NCI-H1417 (cell line): ENCODE measurements around the gene LSS.
A peak's percentile ranks its signal among the peaks of the same experiment; 100 is the strongest.

Source experiments
- DNase-seq, 3 experiments: peaks; one replicate each; lab custom pipeline; 2025; lab: John Stamatoyannopoulos, UW

Gene LSS

DNA sequence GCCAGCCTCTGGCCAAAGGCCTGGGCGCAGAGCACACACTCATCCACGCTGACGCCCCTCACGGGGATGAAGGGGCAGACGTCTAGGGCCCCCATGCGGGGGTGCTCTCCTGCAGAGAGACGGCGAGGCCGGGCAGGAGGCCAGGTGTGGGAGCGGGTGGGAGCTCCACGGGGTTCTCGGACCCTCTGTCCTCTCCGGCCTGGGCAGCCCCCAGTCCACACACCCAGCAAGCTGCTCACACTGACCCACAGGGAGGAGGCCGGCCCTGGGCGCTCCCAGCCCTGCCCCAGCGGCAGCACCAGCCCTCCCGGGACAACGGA, 75.7 kb downstream of the LSS start:
- no peak for DNase-seq

DNA sequence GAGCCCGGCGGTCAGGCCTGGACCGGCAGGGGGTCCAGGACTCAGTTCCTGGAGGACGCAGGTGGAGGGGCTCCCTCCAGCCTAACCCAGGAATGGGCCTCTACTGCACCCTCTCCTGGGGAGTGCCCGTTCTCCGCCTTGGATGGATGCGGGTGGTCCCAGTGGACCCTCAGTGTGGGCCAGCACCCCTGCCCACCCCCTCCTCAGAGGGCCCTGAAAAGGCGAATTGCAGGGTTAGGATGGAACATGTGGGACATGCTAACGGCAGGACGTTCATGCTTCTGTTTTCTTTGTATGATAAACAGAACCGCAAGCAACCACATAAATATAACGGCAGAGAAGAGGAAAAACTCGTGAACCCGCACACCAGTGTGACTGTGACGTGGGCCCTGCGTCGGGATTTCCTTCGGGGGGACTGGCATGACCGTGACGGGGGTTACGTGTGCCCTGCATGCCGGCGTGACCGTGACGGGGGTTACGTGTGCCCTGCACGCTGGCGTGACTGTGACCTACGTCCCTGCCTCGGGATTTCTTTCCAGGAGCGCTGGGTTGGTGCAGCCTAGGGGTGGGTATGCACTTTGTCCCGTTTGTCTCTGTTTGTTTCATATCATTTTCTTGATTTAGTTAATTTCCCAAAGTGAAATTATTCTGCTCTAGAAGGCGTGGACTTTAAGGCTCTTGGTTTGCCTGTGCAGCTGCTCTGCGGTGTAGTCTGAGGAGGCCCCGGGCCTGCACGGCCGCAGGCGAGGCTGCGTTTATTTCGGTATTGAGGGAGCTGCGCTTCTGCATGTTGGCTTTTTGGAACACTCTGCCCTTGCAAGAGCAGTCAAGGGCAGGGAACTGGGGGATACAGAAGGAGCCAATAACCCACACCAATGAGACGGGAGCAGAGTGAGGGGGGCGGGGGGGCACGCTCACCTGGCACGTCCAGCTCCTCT, 76.3 kb downstream of the LSS start:
- DNase-seq: no peak

DNA sequence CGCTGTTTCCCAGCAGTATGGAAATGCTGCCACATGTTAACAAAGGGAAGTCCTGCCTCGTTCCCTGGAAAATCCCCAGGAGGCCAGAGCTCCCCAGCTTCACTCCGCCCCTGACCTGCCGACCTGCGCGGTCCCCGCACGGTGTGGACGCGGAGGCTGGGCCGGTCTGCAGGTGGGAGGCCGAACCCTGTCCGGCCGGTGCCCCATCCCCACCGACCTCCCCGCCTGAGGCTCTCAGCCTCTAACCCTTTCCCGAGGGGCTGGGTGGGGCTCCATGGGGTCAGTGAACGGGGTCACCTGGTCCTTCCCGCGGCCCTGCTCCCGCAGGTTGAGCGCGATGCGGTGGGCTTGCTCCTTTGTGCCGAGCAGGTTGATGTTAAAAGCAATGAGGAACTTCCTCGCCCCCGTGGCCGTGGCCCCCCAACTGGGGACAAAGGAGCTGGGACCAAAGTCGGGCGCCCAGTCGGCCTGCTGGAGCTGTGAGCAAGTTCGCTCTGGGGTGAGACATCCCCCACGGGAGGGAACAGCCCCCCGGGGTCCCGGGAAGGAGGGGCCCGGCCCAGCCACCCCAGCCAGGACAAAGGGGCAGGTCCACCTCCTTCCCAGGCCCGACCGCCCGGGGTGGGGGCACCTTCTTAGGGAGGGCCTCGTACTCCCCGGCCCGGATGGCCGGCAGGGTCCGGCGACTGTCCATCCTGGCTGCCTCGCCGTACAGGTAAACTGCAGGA, 77.1 kb downstream of the LSS start:
- no peak for DNase-seq

GRCh38 chr21:46150491-46151121, 78.0 kb downstream of the LSS start:
- no peak for DNase-seq

GRCh38 chr21:46150073-46150472, 78.5 kb downstream of the LSS start:
- no peak for DNase-seq

DNA sequence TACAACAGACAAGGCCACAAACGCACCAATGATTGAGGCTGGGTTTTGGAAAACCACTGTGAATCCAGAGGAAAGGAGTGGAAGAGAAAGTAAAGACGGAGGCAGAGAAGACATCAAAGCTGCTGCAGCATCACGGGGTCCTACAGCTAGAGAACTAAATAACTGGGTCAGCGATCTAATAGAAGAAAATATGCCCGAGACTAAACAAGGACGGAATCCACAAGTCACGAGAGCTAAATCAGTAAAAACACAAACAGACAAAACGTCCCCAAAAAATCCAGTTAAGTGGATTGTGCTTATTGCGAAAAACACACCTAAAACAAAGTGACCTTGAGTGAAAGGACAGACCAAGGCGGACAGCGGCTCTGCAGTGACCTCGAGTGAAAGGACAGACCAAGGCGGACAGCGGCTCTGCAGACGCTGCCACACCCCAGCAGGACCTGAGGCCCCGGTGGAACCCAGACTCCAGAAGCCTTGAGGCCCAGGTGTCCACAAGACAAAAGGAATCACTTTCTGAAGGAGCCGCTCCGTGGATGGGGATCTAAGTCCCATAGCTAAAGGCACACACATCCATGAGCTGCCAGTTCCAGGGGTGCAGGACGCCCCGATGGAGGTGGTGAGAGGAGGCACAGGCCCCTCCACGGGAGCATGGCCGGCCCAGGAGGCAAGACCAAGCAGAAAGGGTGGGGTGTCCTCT, 79.2 kb downstream of the LSS start:
- no peak for DNase-seq

GRCh38 chr21:46148106-46148505, 80.5 kb downstream of the LSS start:
- no peak for DNase-seq

GRCh38 chr21:46147429-46147828, 81.1 kb downstream of the LSS start:
- DNase-seq: peak in 2 of 3 experiments; percentile 49 to 50

GRCh38 chr21:46146856-46147255, 81.7 kb downstream of the LSS start:
- no peak for DNase-seq

GRCh38 chr21:46145840-46146691, 82.5 kb downstream of the LSS start:
- DNase-seq: no peak

DNA sequence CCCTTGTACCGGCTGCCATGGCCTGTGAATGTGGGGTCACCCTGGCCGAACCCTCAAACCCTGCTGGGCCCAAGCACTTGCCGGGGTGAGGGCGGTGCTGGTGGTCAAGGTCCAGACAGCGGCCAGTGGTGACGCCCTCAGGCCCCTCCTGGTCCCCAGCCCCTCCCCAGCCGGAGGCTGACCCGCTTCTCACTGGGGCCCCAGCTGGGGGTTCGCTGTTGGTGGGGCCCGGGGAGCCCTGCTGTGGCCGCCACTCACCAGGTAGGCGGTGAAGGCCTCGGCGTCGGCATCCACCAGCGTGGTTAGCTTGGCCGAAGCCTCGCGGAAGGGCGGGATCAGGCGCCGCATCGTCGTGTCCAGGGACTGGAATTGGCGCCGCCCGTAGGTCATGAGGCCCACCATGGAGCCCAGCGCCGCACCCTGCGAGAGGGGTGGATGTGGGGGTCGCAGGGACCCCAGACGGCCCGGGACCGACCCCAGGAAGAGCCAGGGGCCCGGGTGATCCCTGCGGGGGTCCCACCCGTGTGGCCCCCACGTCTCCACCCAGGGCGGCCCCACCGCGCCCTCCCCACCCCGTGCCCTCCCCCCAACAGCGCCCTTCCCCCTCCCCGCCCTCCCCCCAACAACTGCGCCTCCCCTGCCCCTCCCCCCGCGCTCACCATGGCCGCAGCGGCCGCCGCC, 83.3 kb downstream of the LSS start:
- DNase-seq: no peak

GRCh38 chr21:46144464-46145070, 84.0 kb downstream of the LSS start:
- DNase-seq: no peak

- DNase-seq: no peak
Observed at GRCh38 chr21:46142582-46143473, 85.7 kb downstream of the LSS start.

DNA sequence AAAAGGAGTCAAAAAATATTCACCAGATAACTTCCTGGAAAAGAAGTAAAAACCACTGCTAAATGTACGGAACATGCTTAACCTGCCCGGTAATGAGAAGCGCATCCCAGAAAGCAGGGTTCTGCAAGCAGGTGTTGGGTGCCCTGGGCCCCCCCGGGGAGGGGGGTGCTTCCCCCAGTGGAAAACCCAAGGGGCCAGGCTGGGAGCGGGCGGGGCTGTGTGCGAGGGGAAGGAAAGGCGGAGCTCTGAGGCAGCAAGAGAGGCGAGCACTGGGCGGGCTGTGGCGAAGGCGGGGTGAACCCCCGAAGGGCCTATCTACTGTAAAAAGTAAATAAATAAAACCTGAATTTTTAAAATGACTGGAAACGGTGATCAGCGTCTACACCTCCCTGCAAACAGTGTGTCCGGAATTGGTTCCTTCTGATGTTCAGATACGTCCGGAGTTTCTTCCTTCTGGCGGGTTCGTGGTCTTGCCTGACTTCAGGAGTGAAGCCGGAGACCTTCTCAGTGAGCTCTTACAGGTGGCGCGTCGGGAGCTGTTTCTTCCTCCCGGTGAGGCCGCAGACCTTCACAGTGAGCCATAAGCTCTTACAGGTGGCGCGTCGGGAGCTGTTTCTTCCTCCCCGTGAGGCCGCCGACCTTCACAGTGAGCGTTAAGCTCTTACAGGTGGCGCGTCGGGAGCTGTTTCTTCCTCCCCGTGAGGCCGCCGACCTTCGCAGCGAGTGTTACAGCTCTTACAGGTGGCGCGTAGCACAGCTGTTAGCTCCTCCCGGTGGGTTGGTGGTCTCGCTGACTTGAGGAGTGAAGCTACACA, 86.6 kb downstream of the LSS start:
- no peak for DNase-seq

GRCh38 chr21:46140352-46141003, 88.1 kb downstream of the LSS start:
- DNase-seq: peak in 1 of 3 experiments; percentile 17

- DNase-seq: no peak
Observed at GRCh38 chr21:46139686-46140085, 88.9 kb downstream of the LSS start.

- no peak for DNase-seq
Observed at GRCh38 chr21:46138383-46138970, 90.1 kb downstream of the LSS start.
